Osteoblast (primary cell): Measurements from ENCODE around the gene LIN28A. TPM values are rescaled to one million over a fixed set of nuclear protein-coding genes. Genes with fewer than 3 reads are reported as not detected.
A peak's percentile ranks its signal among the peaks of the same experiment; 100 is the strongest.

Experiments
- DNase-seq: peaks from one replicate; pipeline ENCODE4 v3.0.0; 2011; ENCODE audit warnings: low spot score, mixed read lengths; ENCODE audit not compliant: insufficient read length; ENCODE audit errors: missing footprints
- H2AFZ ChIP-seq: 2 replicates; pipeline ENCODE4 v1.6.0; 2011; ENCODE audit warnings: mild to moderate bottlenecking, low read length
- H3K27ac ChIP-seq: 2 replicates; pipeline ENCODE4 v1.5.1; 2011; ENCODE audit warnings: mild to moderate bottlenecking, low read depth, low read length, moderate library complexity
- H3K27me3 ChIP-seq: 2 replicates; pipeline ENCODE4 v1.6.0; 2012; ENCODE audit warnings: mild to moderate bottlenecking, control low read depth, inconsistent platforms, low read length, moderate library complexity; ENCODE audit not compliant: insufficient read depth
- H3K36me3 ChIP-seq: 2 replicates; pipeline ENCODE4 v1.5.1; 2011; ENCODE audit warnings: mild to moderate bottlenecking, low read length, control low read depth, moderate library complexity; ENCODE audit not compliant: insufficient read depth
- H3K4me1 ChIP-seq: 2 replicates; pipeline ENCODE4 v1.5.1; 2011; ENCODE audit warnings: mild to moderate bottlenecking, low read length, control low read depth, moderate library complexity; ENCODE audit not compliant: insufficient read depth
- H3K4me2 ChIP-seq: 2 replicates; pipeline ENCODE4 v1.6.0; 2011; ENCODE audit warnings: mild to moderate bottlenecking, low read length; ENCODE audit not compliant: insufficient read depth
- H3K4me3 ChIP-seq: fragments of 200-600 bp; sonication (generic); 3 replicates; pipeline ENCODE4 v1.5.1; 2012; ENCODE audit warnings: mild to moderate bottlenecking, low read length, inconsistent platforms; ENCODE audit not compliant: insufficient read depth
- H3K79me2 ChIP-seq: 2 replicates; pipeline ENCODE4 v1.6.0; 2012; ENCODE audit warnings: mild to moderate bottlenecking, low read length, control low read depth, inconsistent platforms; ENCODE audit not compliant: insufficient read depth
- H3K9me3 ChIP-seq: 2 replicates; pipeline ENCODE4 v1.5.1; 2011; ENCODE audit warnings: low read depth, low read length, control low read depth
- H4K20me1 ChIP-seq: 2 replicates; pipeline ENCODE4 v1.6.0; 2012; ENCODE audit warnings: mild to moderate bottlenecking, low read length, control low read depth; ENCODE audit not compliant: insufficient read depth
- CTCF ChIP-seq: IDR thresholded peaks from 2 replicates; pipeline ENCODE4 v1.5.1; 2011; ENCODE audit warnings: mild to moderate bottlenecking, low read depth, low read length, moderate library complexity; ENCODE audit errors: extremely low read depth
- total RNA-seq: library from RNA; depleted of rRNA; stranded (reverse); fragments of >200 nt; gene quantifications from 2 replicates; pipeline ENCODE4 v1.2.3, GENCODE V29; 2012

Gene LIN28A
- total RNA-seq, 1 donor = not detected

GRCh38 chr1:26363549-26364448 lies 46.8 kb upstream of the LIN28A start:
- Histone ChIP-seq H3K27ac (no peak overlapping the region), H3K79me2 (no peaks in the 10 kb centered on the region), H3K4me2 (no peak overlapping the region), H4K20me1 (no peaks in the 10 kb centered on the region), H3K36me3 (no peaks in the 10 kb centered on the region), H3K9me3 (no peaks in the 10 kb centered on the region), H3K4me1 (no peaks in the 10 kb centered on the region), H3K27me3 (peaks cover 44% of the 10 kb centered on the region), H2AFZ (no peak overlapping the region), H3K4me3 (no peak overlapping the region)
- peak; percentile 96 for DNase-seq
- TF ChIP-seq CTCF = peak; percentile 98

DNA sequence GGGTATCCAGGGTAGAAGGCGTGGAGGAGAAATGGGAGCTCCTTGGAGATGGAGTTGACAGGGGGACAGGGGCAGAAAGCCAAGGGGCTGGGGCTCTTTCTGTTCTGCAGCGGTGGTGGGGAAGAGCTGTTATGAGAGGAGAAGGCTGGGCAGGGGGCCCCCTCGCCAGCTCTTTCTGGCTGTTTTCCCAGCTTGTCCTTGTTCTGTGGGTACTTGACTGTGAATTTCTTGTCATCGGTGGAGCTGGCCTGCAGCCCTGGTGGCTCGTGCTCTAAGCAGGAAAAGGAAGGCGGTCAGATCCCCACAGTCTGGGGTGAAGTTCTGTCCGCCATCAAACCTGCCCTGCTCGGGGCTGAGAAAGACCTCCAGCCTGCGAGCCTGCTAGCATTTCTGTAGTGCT lies 45.7 kb upstream of the LIN28A start:
- Histone ChIP-seq H3K4me3 (no peak overlapping the region), H2AFZ (no peak overlapping the region), H3K27me3 (peaks cover 32% of the 10 kb centered on the region), H3K36me3 (no peaks in the 10 kb centered on the region), H3K4me1 (no peaks in the 10 kb centered on the region), H3K9me3 (no peaks in the 10 kb centered on the region), H3K4me2 (no peak overlapping the region), H4K20me1 (no peaks in the 10 kb centered on the region), H3K79me2 (no peaks in the 10 kb centered on the region), H3K27ac (no peak overlapping the region)
- DNase-seq = no peak
- no peak for TF ChIP-seq CTCF

- no peak for TF ChIP-seq CTCF
- Histone ChIP-seq H2AFZ (no peak overlapping the region), H3K27ac (no peak overlapping the region), H3K4me1 (no peaks in the 10 kb centered on the region), H3K4me3 (no peak overlapping the region), H4K20me1 (no peaks in the 10 kb centered on the region), H3K79me2 (no peaks in the 10 kb centered on the region), H3K4me2 (no peak overlapping the region), H3K36me3 (no peaks in the 10 kb centered on the region), H3K27me3 (peaks cover 11% of the 10 kb centered on the region), H3K9me3 (no peaks in the 10 kb centered on the region)
- DNase-seq = no peak
Observed at GRCh38 chr1:26367441-26367840, 43.2 kb upstream of the LIN28A start.

DNA sequence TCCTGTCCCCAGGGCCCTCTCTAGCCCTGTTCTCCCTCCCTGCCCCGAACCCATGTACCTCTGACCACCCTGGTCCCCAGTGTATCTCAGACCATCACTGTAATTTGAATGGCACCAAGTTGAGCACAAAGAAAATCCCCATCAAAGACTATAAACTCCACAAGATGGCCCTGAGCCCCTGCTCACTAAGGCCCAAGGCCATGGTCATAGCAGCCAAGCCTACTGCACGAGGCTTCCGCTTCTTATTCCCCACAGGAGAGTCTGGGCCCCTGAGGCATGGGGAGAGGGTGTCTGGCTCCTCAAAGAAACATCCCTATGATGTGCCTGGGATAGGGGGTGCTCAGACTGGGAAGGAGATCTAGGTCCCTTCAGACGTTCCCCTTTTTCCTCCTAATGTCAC lies 42.6 kb upstream of the LIN28A start:
- DNase-seq = no peak
- no peaks in the 10 kb centered on the region for H3K36me3 ChIP-seq
- no peak overlapping the region for H3K27ac ChIP-seq
- no peak overlapping the region for H3K4me3 ChIP-seq
- H3K27me3 ChIP-seq = peaks cover 11% of the 10 kb centered on the region
- H4K20me1 ChIP-seq = no peaks in the 10 kb centered on the region
- no peak for TF ChIP-seq CTCF
- no peak overlapping the region for H2AFZ ChIP-seq
- no peaks in the 10 kb centered on the region for H3K4me1 ChIP-seq
- no peaks in the 10 kb centered on the region for H3K9me3 ChIP-seq
- H3K4me2 ChIP-seq = no peak overlapping the region
- no peaks in the 10 kb centered on the region for H3K79me2 ChIP-seq
